H1 (cell line): ENCODE data around the gene FAM50A. TPM values are rescaled to one million over a fixed set of nuclear protein-coding genes. Genes with fewer than 3 reads are reported as not detected.

Experiments
- CTCF ChIA-PET: fragments of 300-600 bp; sonication (Branson Sonifier 250); formaldehyde crosslinking; loops from one replicate; lab custom pipeline; 2021; ENCODE audit not compliant: partially characterized antibody; lab: Charles Lee
- POLR2A ChIA-PET: fragments of 300-600 bp; sonication (Branson Sonifier 250); formaldehyde crosslinking; loops from one replicate; lab custom pipeline; 2021; ENCODE audit warnings: inconsistent platforms; ENCODE audit not compliant: partially characterized antibody; lab: Charles Lee
- DNase-seq, 2 experiments: peaks; one replicate each; pipeline versions ENCODE4 v3.0.0 to v3.0.0-alpha.2; 2010 to 2022; ENCODE audit warnings: low spot score in 2 of 2, low read depth in 1 of 2, mixed read lengths in 1 of 2
- FAIRE-seq: peaks from 2 replicates; lab custom pipeline; 2011; peaks lifted over from hg19 to GRCh38; lab: Jason Lieb, UNC
- H2AFZ ChIP-seq: 2 replicates; pipeline ENCODE4 v1.8.1; 2012; ENCODE audit warnings: low read length, inconsistent platforms
- H2AK5ac ChIP-seq: 2 replicates; pipeline ENCODE4 v1.6.1; 2013; ENCODE audit warnings: low read depth, low read length
- H2BK120ac ChIP-seq: replicated peaks from 2 replicates; pipeline ENCODE3; 2013; ENCODE audit warnings: low read depth, low read length, inconsistent platforms
- H2BK12ac ChIP-seq: 2 replicates; pipeline ENCODE4 v1.6.1; 2013; ENCODE audit warnings: low read depth, low read length
- H2BK15ac ChIP-seq: 2 replicates; pipeline ENCODE4 v1.6.1; 2013; ENCODE audit warnings: low read length
- H2BK20ac ChIP-seq: 2 replicates; pipeline ENCODE4 v1.6.1; 2013; ENCODE audit warnings: low read length
- H2BK5ac ChIP-seq: 2 replicates; pipeline ENCODE4 v1.6.1; 2013; ENCODE audit warnings: low read depth, low read length
- H3K14ac ChIP-seq: 2 replicates; pipeline ENCODE4 v1.6.1; 2013; ENCODE audit warnings: inconsistent platforms; ENCODE audit not compliant: insufficient read length
- H3K18ac ChIP-seq: 2 replicates; pipeline ENCODE4 v1.6.1; 2013; ENCODE audit warnings: low read length; ENCODE audit errors: extremely low read depth
- H3K23ac ChIP-seq: 2 replicates; pipeline ENCODE4 v1.6.1; 2013; ENCODE audit warnings: inconsistent platforms; ENCODE audit not compliant: insufficient read length
- H3K23me2 ChIP-seq: 2 replicates; pipeline ENCODE4 v1.6.1; 2013; ENCODE audit warnings: low read depth, low read length
- H3K27ac ChIP-seq: 2 replicates; pipeline ENCODE4 v1.6.1; 2011; ENCODE audit warnings: low read depth, low read length, inconsistent platforms
- H3K27me3 ChIP-seq, 4 experiments: replicated peaks in 1 of 4; 1 replicate in 1 of 4; 2 replicates in 3 of 4; pipeline versions ENCODE4 v1.6.1 to v1.8.1; 2011 to 2013; ENCODE audit warnings: low read length in 3 of 4, mild to moderate bottlenecking in 3 of 4, inconsistent platforms in 2 of 4, mixed read lengths in 2 of 4, moderate library complexity in 1 of 4; ENCODE audit not compliant: control insufficient read depth in 3 of 4, insufficient read depth in 3 of 4; ENCODE audit errors: extremely low read depth in 1 of 4
- H3K36me3 ChIP-seq, 4 experiments: 2 replicates each; pipeline versions ENCODE4 v1.6.1 to v1.8.1; 2011 to 2013; ENCODE audit warnings: mild to moderate bottlenecking in 4 of 4, low read length in 3 of 4, moderate library complexity in 2 of 4, control low read depth in 1 of 4, inconsistent platforms in 1 of 4; ENCODE audit not compliant: insufficient read depth in 4 of 4, control insufficient read depth in 2 of 4
- H3K4ac ChIP-seq: replicated peaks from 2 replicates; pipeline ENCODE3; 2013; ENCODE audit warnings: low read length, low read depth, mixed read lengths, inconsistent platforms; ENCODE audit not compliant: insufficient read length
- H3K4me1 ChIP-seq, 4 experiments: replicated peaks in 1 of 4; 1 replicate in 1 of 4; 2 replicates in 3 of 4; pipeline versions ENCODE4 v1.6.1 to v1.8.1; 2011 to 2013; ENCODE audit warnings: low read length in 3 of 4, inconsistent platforms in 2 of 4, mixed read lengths in 1 of 4; ENCODE audit not compliant: insufficient read depth in 4 of 4, control insufficient read depth in 3 of 4
- H3K4me2 ChIP-seq, 2 experiments: 2 replicates each; pipeline versions ENCODE4 v1.6.1 to v1.8.1; 2011 to 2013; ENCODE audit warnings: low read depth in 2 of 2, low read length in 2 of 2, control low read depth in 1 of 2, inconsistent platforms in 1 of 2, mild to moderate bottlenecking in 1 of 2; ENCODE audit not compliant: insufficient read depth in 1 of 2
- H3K4me3 ChIP-seq, 4 experiments: fragments of 200-600, 300-600 bp in 1 of 4; sonication (generic), shearing (Covaris generic), sonication (Bioruptor Twin) in 1 of 4; 2 replicates each; pipeline versions ENCODE4 v1.5.1 to v1.8.1; 2011 to 2016; ENCODE audit warnings: low read length in 4 of 4, low read depth in 3 of 4, control low read depth in 2 of 4, inconsistent platforms in 2 of 4, mild to moderate bottlenecking in 2 of 4, mixed read lengths in 1 of 4, moderate library complexity in 1 of 4; ENCODE audit not compliant: insufficient read depth in 2 of 4; ENCODE audit errors: extremely low read depth in 1 of 4
- H3K56ac ChIP-seq: replicated peaks from 2 replicates; pipeline ENCODE3; 2013; ENCODE audit warnings: low read depth, mild to moderate bottlenecking, mixed read lengths, low read length, inconsistent platforms; ENCODE audit not compliant: insufficient read length
- H3K79me1 ChIP-seq: 2 replicates; pipeline ENCODE4 v1.6.1; 2013; ENCODE audit warnings: low read depth, low read length, control low read depth
- H3K79me2 ChIP-seq, 2 experiments: 2 replicates each; pipeline versions ENCODE4 v1.6.1 to v1.8.1; 2012 to 2013; ENCODE audit warnings: low read length in 2 of 2, mild to moderate bottlenecking in 2 of 2, inconsistent platforms in 1 of 2; ENCODE audit not compliant: insufficient read depth in 2 of 2, control insufficient read depth in 1 of 2
- H3K9ac ChIP-seq, 4 experiments: replicated peaks in 1 of 4; 1 replicate in 1 of 4; 2 replicates in 3 of 4; pipeline versions ENCODE4 v1.6.1 to v1.8.1; 2011 to 2013; ENCODE audit warnings: low read depth in 3 of 4, low read length in 3 of 4, control low read depth in 2 of 4, mild to moderate bottlenecking in 2 of 4, moderate library complexity in 2 of 4, inconsistent platforms in 1 of 4; ENCODE audit errors: extremely low read depth in 1 of 4
- H3K9me3 ChIP-seq, 2 experiments: 2 replicates each; pipeline versions ENCODE4 v1.6.1 to v1.8.1; 2012 to 2013; ENCODE audit warnings: mild to moderate bottlenecking in 2 of 2, moderate library complexity in 2 of 2, control low read depth in 1 of 2, inconsistent platforms in 1 of 2, low read depth in 1 of 2, low read length in 1 of 2, mixed read lengths in 1 of 2; ENCODE audit not compliant: insufficient read depth in 2 of 2
- H4K20me1 ChIP-seq, 2 experiments: replicated peaks in 1 of 2; 2 replicates each; pipeline versions ENCODE3 to v1.8.1; 2011 to 2013; ENCODE audit warnings: inconsistent platforms in 2 of 2, low read length in 2 of 2, mild to moderate bottlenecking in 1 of 2; ENCODE audit not compliant: insufficient read depth in 2 of 2, control insufficient read depth in 1 of 2
- H4K5ac ChIP-seq: 2 replicates; pipeline ENCODE4 v1.6.1; 2013; ENCODE audit warnings: low read length, low read depth, mixed read lengths, inconsistent platforms; ENCODE audit not compliant: insufficient read length
- H4K8ac ChIP-seq: 2 replicates; pipeline ENCODE4 v1.8.0; 2013; ENCODE audit warnings: mild to moderate bottlenecking, moderate library complexity, low read length, inconsistent platforms; ENCODE audit not compliant: insufficient read depth; ENCODE audit errors: extremely low read depth
- H4K91ac ChIP-seq: replicated peaks from 2 replicates; pipeline ENCODE3; 2013; ENCODE audit warnings: low read length, mixed read lengths, inconsistent platforms; ENCODE audit not compliant: insufficient read length
- EP300 ChIP-seq, 2 experiments: IDR thresholded peaks; 1 replicate in 1 of 2; 2 replicates in 1 of 2; pipeline ENCODE4 v1.6.1; 2011 to 2012; ENCODE audit warnings: low read depth in 2 of 2, low read length in 2 of 2, mild to moderate bottlenecking in 2 of 2, borderline replicate concordance in 1 of 2, inconsistent platforms in 1 of 2, moderate library complexity in 1 of 2
- KDM4A ChIP-seq: IDR thresholded peaks from one replicate; pipeline ENCODE4 v1.7.1; 2012; ENCODE audit warnings: low read depth, mild to moderate bottlenecking, moderate library complexity, low read length, inconsistent platforms; ENCODE audit not compliant: severe bottlenecking
- WGBS, 2 experiments: shearing (Covaris generic) in 1 of 2; methylation state at CpG; one replicate each; pipeline versions ENCODE4 v1.1.6 to v1.1.7; 2013 to 2015; ENCODE audit warnings: low lambda C conversion rate in 2 of 2, mixed read lengths in 2 of 2, inconsistent platforms in 1 of 2, low coverage in 1 of 2, missing lambda C conversion rate in 1 of 2; ENCODE audit not compliant: insufficient replicate concordance in 2 of 2, insufficient coverage in 1 of 2, insufficient read length in 1 of 2; ENCODE audit errors: extremely low coverage in 1 of 2, missing lambda C conversion rate in 1 of 2; 5-methylcytosine and 5-hydroxymethylcytosine counted together
- polyA plus RNA-seq, 7 experiments: library from polyadenylated mRNA; depleted of rRNA in 3 of 7; stranded (reverse) in 5 of 7; unstranded in 2 of 7; fragments of >200 nt in 5 of 7; fragments of 200-250 nt in 2 of 7; gene quantifications; 1 replicate in 5 of 7; 2 replicates in 1 of 7; 4 replicates in 1 of 7; pipeline versions ENCODE4 v1.2.1 to v1.2.3, GENCODE V29; 2011 to 2013; ENCODE audit warnings: missing spikeins in 2 of 7, mixed read lengths in 2 of 7
- total RNA-seq: library from RNA; stranded (reverse); fragmentation: NEBNext Ultra II Directional; extraction: Animal tissue kit (Norgen Biotek cat#: 25700); gene quantifications from 2 replicates; pipeline ENCODE4 v1.2.1, GENCODE V29; 2021
- TF ChIP-seq, protein P1 (sequence below): IDR thresholded peaks from 2 replicates; pipeline ENCODE4 v1.6.1; 2012; ENCODE audit warnings: inconsistent platforms

FAM50A gene
- total and polyA plus RNA-seq, 2 of the 8 experiments (the other 6 are each of a cell fraction or from before 2014, with no cell fraction given): 30.7 to 48.7 TPM

DNA sequence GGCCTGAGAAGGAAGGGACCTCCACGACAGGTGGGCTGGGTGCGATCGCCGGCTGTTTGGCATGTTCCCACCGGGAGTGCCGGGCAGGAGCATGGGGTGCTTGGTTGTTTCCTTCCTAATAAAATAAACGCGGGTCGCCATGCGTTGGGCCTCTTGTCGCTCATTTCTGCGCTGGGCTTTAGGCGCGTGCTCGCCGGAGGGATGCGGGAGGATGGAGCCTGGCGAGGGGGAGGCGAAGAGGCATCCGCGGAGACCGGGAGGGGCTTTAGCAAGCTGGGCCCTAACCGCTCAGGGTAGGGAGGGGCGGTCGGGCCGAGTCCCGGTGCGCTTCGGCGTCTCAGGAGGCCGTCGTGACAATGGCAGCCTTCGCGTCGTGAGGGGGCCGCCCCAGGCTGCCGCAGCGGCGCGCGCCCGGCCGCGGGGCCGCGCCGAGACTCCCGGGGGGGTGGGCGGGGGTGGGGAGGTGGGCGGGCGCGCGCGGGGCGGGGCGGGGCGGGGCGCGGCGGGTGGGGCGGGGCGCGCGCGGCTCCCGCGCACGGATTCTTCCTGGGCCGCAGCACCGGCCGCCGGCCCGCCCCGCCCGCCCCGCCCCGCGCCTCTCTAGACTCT is 7.5 kb upstream of the FAM50A start:
- peak overlapping the region; percentile 30 to 86 (median 51); a peak in 7 of 8 replicates for H3K4me3 ChIP-seq
- POLR2A ChIA-PET: interaction anchor here (2.2 to 2.6 kb wide), 2 partner anchors 11 to 36 kb away, joined by 8 to 9 read pairs; no protein-coding TSS in a partner anchor
- H3K36me3 ChIP-seq: peaks cover 0 to 30% (median 15%) of the 10 kb centered on the region in 4 experiments; a peak in 6 of 8 replicates

More for the DNA sequence above, 7.5 kb upstream of the FAM50A start:
- peak in 1 of 2 experiments; percentile 57 for DNase-seq
- Histone ChIP-seq H2AFZ (no peak overlapping the region), H3K9me3 (no peaks in the 10 kb centered on the region), H2BK120ac (no peak overlapping the region), H3K27ac (peak overlapping the region; percentile 67; the same call in 1 of the 2 replicates), H2AK5ac (no peak overlapping the region), H3K14ac (no peak overlapping the region), H3K79me1 (no peaks in the 10 kb centered on the region), H4K91ac (no peak overlapping the region), H3K23ac (no peak overlapping the region), H3K56ac (no peak overlapping the region), H2BK12ac (no peak overlapping the region), H4K5ac (no peak overlapping the region), H3K9ac (peak overlapping the region; percentile 5 to 67 (median 53); a peak in 3 of 7 replicates), H4K8ac (peak overlapping the region; percentile 51; the same call in 1 of the 2 replicates), H4K20me1 (peaks cover 0 to 13% of the 10 kb centered on the region in 2 experiments), H3K23me2 (peaks cover 2% of the 10 kb centered on the region; the same call in 1 of the 2 replicates), H3K4ac (no peak overlapping the region), H3K27me3 (no peaks in the 10 kb centered on the region), H3K18ac (no peak overlapping the region), H2BK20ac (no peak overlapping the region), H3K79me2 (peaks cover 0 to 17% of the 10 kb centered on the region in 2 experiments; a peak in 2 of 4 replicates), H3K4me1 (peaks cover 0 to 6% (median 4%) of the 10 kb centered on the region in 4 experiments; a peak in 6 of 7 replicates), H2BK5ac (no peak overlapping the region), H3K4me2 (peak overlapping the region; percentile 42 to 66), H2BK15ac (no peak overlapping the region)
- WGBS, 2 experiments: 10% methylated on average over 29 of the region's 78 CpGs; no CpG with 5 or more reads in 1 of the 2 experiments
- TF ChIP-seq KDM4A (peak; percentile 25), EP300 (IDR thresholded peaks at IDR 0.05; ENCODE audit: borderline replicate concordance in 1 of 2, low read depth in 2 of 2, low read length in 2 of 2) (no peak)
- TF ChIP-seq, protein P1, sequence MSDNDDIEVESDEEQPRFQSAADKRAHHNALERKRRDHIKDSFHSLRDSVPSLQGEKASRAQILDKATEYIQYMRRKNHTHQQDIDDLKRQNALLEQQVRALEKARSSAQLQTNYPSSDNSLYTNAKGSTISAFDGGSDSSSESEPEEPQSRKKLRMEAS: peak; percentile 53
- FAIRE-seq: no peak
- CTCF ChIA-PET: no interaction called here
